ENCODE results near the gene MT1H.
A peak's percentile ranks its signal among the peaks of the same experiment; 100 is the strongest.
"Not testable (repeated sequence)": the region's sequence is repeated elsewhere in the genome, so short reads cannot be mapped to it uniquely, and the experiment has no call there.

Gene MT1H

DNA sequence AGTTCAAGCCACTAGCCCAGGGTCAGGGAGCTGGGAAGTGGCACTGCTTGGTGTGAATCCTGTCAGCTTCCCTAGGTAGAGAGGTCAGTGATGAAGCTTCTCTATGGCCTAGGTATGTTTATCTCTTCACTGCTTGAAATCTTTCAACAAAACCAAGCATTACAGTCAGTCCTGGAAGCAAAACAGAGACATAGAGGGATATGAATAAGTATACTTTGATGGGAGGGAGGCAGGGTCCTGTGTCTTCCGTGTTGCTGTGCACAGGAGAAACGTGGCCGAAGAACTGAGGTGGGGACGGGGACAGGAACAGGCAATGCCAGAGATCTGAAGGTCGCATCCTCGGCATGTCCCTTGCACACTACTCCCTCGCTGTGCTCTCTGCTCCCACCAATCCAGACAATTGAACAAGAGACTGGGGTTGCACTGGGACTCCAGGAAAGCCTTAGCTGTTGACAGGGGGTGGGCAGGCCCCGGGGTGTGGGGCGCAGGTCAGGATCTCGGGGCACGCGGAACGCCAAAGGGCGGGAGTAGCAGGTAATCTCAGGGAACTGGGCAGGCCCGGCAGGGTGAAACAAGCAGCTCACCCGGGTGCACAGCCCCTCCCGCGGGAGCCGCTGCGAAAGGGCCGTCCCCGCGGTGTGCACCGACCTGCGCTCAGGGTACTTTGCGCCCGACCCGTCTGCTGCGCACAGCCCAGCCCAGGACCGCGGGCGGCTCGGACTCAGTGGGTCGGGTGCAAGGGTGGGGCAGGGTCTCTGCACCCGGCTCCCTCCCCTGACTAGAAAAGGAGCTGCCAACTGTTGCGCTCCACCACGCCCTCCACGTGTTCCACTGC, at the start of gene MT1H:
TSS of gene MT1H (plus strand) at position 810 of the 835 bp plus-strand sequence. CDS start 71 bp downstream, outside the sequence.
- Mint-ChIP-seq H3K27me3 (peaks cover 84 to 90% of the 10 kb centered on the region in 2 donors), H3K4me1 (peaks cover 7 to 18% of the 10 kb centered on the region in 2 donors), H3K9me3 (no peaks in the 10 kb centered on the region), H3K4me3 (peak within 1 kb of the TSS in 1 of 2 donors; percentile 55), H3K27ac (no peak within 1 kb of the TSS), H3K36me3 (no peaks in the 10 kb centered on the region)
- ATAC-seq (replicated peaks) (peak in 1 of 2 donors; percentile 45), DNase-seq (no peak)

DNA sequence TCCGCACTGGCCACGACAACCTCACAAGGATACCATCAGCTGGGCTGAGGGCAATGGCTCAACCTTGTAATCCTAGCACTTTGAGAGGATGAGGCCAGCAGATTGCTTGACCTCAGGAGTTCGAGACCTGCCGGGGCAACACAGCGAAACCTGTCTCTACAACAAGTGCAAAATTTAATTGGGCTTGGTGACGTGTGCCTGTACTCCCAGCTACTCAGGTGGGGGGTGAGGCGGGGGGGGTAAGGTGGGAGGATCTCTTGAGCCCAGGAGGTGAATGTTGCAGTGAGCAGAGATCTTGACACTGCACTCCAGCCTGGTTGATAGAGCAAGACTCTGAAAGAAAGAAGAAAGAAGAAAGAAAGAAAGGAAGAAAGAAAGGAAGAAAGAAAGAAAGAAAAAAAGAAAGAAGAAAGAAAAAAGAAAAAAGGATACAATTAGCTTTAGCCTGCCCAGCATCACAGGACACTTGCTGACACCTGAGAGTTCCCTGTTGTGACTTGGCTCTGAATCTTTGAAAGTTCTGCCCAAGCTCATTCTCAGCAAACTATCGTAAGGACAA, 49.2 kb upstream of the MT1H start:
- Mint-ChIP-seq H3K4me1 (peaks cover 11 to 21% of the 10 kb centered on the region in 2 donors), H3K9me3 (no peaks in the 10 kb centered on the region), H3K27ac (peak overlapping the region; percentile 21), H3K27me3 (peaks cover 65 to 89% of the 10 kb centered on the region in 2 donors), H3K36me3 (no peaks in the 10 kb centered on the region), H3K4me3 (no peak overlapping the region)
- ATAC-seq (replicated peaks) (no peak), DNase-seq (no peak)

- not testable (repeated sequence) for ATAC-seq (replicated peaks); H3K9me3 Mint-ChIP-seq; H3K4me3 Mint-ChIP-seq; H3K27ac Mint-ChIP-seq; H3K36me3 Mint-ChIP-seq; DNase-seq
- peaks cover 70 to 90% of the 10 kb centered on the region in 2 donors for H3K27me3 Mint-ChIP-seq
- H3K4me1 Mint-ChIP-seq = peaks cover 14 to 25% of the 10 kb centered on the region in 2 donors
These were observed 47.8 kb upstream of the MT1H start for GRCh38 chr16:56621665-56622445.

- Mint-ChIP-seq H3K27me3 (peaks cover 59 to 81% of the 10 kb centered on the region in 2 donors), H3K4me1 (peaks cover 9 to 15% of the 10 kb centered on the region in 2 donors)
- H3K9me3 Mint-ChIP-seq; H3K4me3 Mint-ChIP-seq; DNase-seq; ATAC-seq (replicated peaks); H3K27ac Mint-ChIP-seq; H3K36me3 Mint-ChIP-seq: not testable (repeated sequence)
These were observed 46.4 kb upstream of the MT1H start for GRCh38 chr16:56623184-56623583.

DNA sequence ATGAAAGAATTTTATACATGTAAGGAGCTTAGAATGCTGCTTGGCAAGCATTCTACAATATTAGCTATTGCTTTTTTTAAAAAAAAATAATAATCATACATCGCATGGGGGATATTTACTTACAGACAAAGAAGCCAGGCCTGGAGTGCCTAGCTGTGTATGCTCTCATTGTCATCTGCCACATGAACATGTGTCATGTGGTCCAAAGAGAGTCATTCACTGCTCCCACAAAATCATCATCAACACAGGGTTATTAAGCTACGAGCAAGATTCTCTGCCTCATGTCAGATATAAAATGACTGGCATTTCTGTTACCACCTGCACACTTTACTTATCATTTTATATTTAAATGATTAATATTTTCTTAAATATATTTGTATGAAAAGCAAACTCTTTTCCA, 46.0 kb upstream of the MT1H start:
- DNase-seq (no peak), ATAC-seq (replicated peaks) (no peak)
- Mint-ChIP-seq H3K9me3 (no peaks in the 10 kb centered on the region), H3K4me3 (no peak overlapping the region), H3K27me3 (peaks cover 55 to 79% of the 10 kb centered on the region in 2 donors), H3K4me1 (peaks cover 10 to 15% of the 10 kb centered on the region in 2 donors), H3K36me3 (no peaks in the 10 kb centered on the region), H3K27ac (no peak overlapping the region)

DNA sequence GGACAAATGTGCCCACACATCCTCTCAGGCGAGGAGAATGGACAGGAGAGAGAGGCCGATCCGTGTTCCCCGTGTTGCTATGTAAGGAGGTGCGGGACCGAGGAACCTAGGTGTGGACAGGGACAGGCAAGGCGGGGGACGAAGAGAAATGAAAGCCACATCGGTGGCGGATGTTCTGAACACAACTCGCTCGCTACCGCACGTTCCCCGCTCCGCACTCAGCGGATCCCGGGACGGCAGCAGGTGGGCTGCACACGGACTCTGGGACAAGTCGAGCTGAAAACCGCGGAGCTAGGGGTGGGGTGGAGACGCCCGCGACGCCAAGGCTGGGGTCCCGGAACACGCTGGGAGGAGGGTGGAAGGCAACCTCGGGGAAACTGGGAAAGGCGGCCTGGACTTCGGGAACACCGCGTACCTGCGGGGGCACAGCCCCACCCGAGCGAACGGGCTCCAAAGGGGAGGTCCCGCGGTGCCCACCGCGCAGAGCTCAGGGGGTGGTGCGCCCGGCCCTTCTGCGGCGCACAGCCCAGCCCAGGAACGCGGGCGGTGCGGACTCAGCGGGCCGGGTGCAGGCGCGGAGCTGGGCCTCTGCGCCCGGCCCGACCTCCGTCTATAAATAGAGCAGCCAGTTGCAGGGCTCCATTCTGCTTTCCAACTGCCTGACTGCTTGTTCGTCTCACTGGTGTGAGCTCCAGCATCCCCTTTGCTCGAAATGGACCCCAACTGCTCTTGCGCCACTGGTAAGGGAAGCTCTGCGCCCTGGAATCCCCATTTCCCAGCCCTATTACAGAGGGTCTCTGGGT, 44.3 kb upstream of the MT1H start, which contains the start of gene MT1E:
TSS of gene MT1E (plus strand) at position 642 of the 803 bp plus-strand sequence. CDS start at position 713, 71 bp downstream.
- Mint-ChIP-seq H3K4me1 (peaks cover 23 to 31% of the 10 kb centered on the region in 2 donors), H3K4me3 (peak within 1 kb of the TSS; percentile 86 to 88), H3K9me3 (no peaks in the 10 kb centered on the region), H3K27ac (peak within 1 kb of the TSS; percentile 68), H3K27me3 (peaks cover 45 to 70% of the 10 kb centered on the region in 2 donors), H3K36me3 (no peaks in the 10 kb centered on the region)
- no peak for DNase-seq
- ATAC-seq (replicated peaks) = peak; percentile 35 to 64

DNA sequence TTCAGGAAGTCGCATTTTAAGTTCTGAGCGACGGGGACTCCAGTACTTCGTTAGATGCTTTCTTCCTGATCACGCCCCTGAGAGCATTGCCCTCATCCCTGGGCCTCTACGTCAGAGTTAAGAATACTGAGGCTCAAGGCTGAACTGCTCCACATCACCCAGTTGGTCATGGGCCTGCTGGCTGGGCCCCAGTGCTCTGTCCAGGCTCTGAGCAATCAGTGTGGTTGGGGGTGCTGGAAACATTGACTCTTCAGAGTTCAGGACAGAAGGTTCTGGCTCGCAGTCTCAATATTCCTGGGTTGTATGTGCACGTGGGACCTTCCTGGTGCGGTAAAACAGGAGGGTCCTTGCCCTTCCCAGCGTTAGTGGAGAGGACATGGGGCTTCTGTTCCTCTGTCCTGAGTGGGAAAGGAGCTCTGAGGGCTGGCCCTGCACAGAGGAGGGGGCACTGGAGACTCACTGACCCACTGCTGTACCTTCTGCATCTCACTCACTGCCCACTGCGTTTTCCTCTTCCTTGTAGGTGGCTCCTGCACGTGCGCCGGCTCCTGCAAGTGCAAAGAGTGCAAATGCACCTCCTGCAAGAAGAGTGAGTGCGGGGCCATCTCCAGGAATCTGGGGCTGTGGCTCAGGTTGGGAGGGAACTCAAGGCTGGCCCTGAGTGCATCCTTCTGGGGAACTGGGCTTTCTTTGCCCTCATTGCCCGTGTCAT, 43.5 kb upstream of the MT1H start:
- H3K27ac Mint-ChIP-seq = peak overlapping the region; percentile 59
- peaks cover 23 to 33% of the 10 kb centered on the region in 2 donors for H3K4me1 Mint-ChIP-seq
- peak overlapping the region; percentile 73 to 88 for H3K4me3 Mint-ChIP-seq
- ATAC-seq (replicated peaks) (no peak), DNase-seq (no peak)
- no peaks in the 10 kb centered on the region for H3K36me3 Mint-ChIP-seq
- no peaks in the 10 kb centered on the region for H3K9me3 Mint-ChIP-seq
- H3K27me3 Mint-ChIP-seq = peaks cover 41 to 65% of the 10 kb centered on the region in 2 donors

DNA sequence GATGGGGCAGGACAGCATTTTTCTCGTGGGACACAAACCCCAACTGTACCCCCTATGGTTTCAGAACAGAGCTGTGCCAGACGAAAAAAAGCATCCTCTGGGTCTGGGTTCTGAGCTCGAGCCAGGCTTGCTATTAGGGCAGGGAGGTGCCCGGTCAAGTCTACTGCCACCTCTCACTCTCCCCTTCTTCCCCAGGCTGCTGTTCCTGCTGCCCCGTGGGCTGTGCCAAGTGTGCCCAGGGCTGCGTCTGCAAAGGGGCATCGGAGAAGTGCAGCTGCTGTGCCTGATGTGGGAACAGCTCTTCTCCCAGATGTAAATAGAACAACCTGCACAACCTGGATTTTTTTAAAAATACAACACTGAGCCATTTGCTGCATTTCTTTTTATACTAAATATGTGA, 42.9 kb upstream of the MT1H start:
- Mint-ChIP-seq H3K27me3 (peaks cover 41 to 64% of the 10 kb centered on the region in 2 donors), H3K9me3 (no peaks in the 10 kb centered on the region), H3K36me3 (no peaks in the 10 kb centered on the region), H3K4me3 (no peak overlapping the region), H3K27ac (no peak overlapping the region), H3K4me1 (peaks cover 24 to 36% of the 10 kb centered on the region in 2 donors)
- no peak for ATAC-seq (replicated peaks)
- DNase-seq = no peak

DNA sequence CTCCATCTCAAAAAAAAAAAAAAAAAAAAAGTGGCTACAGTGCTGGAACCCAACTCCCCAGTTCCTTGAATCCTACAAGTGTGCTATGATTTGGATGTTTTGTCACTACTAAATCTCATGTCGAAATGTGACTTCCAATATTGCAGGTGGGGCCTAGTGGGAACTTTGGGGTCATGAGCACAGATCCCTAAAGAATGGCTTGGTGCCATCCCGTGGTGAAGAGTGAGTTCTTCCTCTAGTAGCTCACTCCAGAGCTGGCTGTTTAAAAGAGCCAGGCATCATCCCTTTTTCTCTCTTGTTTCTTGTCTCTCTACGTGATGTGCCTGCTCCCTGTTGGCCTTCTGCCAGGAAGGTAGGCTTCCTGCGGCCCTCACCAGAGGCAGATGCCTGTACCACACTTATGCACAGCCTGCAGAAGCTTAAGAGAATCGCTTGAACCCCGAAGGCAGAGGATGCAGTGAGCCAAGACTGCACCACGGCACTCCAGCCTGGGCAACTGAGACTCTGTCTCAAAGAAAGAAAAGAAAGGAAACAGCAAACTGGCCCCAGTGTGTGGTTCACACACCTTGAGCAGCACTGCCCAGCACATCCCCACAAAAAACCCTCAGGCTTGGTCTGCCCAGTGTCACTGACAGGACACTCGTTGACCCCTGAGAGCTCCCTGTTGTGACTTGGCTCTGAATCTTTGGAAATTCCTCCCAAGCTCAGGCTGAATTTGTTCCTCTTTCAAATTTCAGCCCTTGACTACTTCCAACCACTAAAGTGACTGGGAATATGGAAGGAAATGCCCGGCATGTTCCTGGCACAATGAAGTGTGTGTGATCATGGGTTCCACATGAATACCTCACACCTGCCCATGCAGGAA, 40.9 kb upstream of the MT1H start:
- H3K27me3 Mint-ChIP-seq = peaks cover 43 to 66% of the 10 kb centered on the region in 2 donors
- H3K36me3 Mint-ChIP-seq = no peaks in the 10 kb centered on the region
- H3K27ac Mint-ChIP-seq = no peak overlapping the region
- ATAC-seq (replicated peaks) (no peak), DNase-seq (no peak)
- peaks cover 30 to 50% of the 10 kb centered on the region in 2 donors for H3K4me1 Mint-ChIP-seq
- no peak overlapping the region for H3K4me3 Mint-ChIP-seq
- H3K9me3 Mint-ChIP-seq = no peaks in the 10 kb centered on the region

- peaks cover 47 to 68% of the 10 kb centered on the region in 2 donors for H3K27me3 Mint-ChIP-seq
- peak; percentile 64 to 70 for ATAC-seq (replicated peaks)
These were observed 40.1 kb upstream of the MT1H start for GRCh38 chr16:56629531-56629930.

DNA sequence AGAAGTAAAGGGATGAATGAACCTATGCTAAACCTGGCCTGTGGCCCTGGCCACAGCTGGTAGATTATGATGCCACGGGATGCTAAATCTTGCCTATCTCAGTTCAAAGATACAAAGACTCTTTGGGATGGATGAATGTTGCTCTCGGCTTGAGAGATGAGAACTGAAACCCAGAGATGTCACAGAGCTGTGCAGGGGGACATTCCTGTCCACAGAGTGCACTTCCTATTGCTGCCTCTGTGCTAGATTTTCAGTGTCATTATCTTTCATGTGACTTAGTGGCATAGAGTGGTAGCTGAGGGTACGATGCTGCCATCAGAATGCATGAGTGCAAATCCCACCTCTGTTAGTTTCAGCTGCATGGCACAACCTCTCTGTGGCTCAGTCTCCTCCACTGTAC, 39.5 kb upstream of the MT1H start:
- peaks cover 33 to 51% of the 10 kb centered on the region in 2 donors for H3K4me1 Mint-ChIP-seq
- peak; percentile 91 to 95 for ATAC-seq (replicated peaks)
- no peak overlapping the region for H3K4me3 Mint-ChIP-seq
- peaks cover 47 to 68% of the 10 kb centered on the region in 2 donors for H3K27me3 Mint-ChIP-seq
- no peaks in the 10 kb centered on the region for H3K9me3 Mint-ChIP-seq
- DNase-seq = peak; percentile 31
- H3K36me3 Mint-ChIP-seq = no peaks in the 10 kb centered on the region
- peak overlapping the region; percentile 47 for H3K27ac Mint-ChIP-seq

More at GRCh38 chr16:56629531-56629930, 40.1 kb upstream of the MT1H start:
- no peak for DNase-seq
- no peaks in the 10 kb centered on the region for H3K9me3 Mint-ChIP-seq
- peaks cover 30 to 50% of the 10 kb centered on the region in 2 donors for H3K4me1 Mint-ChIP-seq
- H3K36me3 Mint-ChIP-seq = no peaks in the 10 kb centered on the region
- H3K27ac Mint-ChIP-seq = no peak overlapping the region
- no peak overlapping the region for H3K4me3 Mint-ChIP-seq

DNA sequence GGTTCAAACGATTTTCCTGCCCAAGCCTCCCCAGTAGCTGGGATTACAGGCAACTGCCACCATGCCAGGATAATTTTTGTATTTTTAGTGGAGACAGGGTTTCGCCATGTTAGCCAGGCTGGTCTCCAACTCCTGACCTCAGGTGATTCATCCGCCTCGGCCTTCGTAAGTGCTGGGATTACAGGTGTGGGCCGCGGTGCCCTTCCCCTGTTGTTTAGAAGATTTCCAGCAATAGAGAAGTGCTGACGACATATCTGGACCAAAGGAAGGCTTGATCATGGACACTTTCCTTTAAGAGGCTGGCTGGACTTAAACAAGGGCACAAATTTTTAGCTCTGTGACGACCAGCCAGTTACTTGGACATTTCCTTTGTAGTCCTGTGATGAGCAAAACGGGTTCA, 38.4 kb upstream of the MT1H start:
- no peaks in the 10 kb centered on the region for H3K36me3 Mint-ChIP-seq
- H3K4me3 Mint-ChIP-seq = no peak overlapping the region
- ATAC-seq (replicated peaks) (no peak), DNase-seq (no peak)
- no peak overlapping the region for H3K27ac Mint-ChIP-seq
- peaks cover 27 to 49% of the 10 kb centered on the region in 2 donors for H3K4me1 Mint-ChIP-seq
- H3K9me3 Mint-ChIP-seq = no peaks in the 10 kb centered on the region
- peaks cover 44 to 68% of the 10 kb centered on the region in 2 donors for H3K27me3 Mint-ChIP-seq

Measured in stimulated activated naive B cell treated with anti-CD40 and anti-IgM and Interleukin-4, amounts not matched to agents 10 μg/mL and 1 μg/mL and 100 μg/mL, for 72 hours (primary cell).